Skeletal muscle tissue (tissue), 4 donors: ENCODE data around the gene MLH1. TPM values are rescaled to one million over a fixed set of nuclear protein-coding genes. Genes with fewer than 3 reads are reported as not detected.
A peak's percentile ranks its signal among the peaks of the same experiment; 100 is the strongest.

Source experiments
- H3K27ac ChIP-seq: one replicate; pipeline ENCODE4 v1.7.0; 2013; ENCODE audit warnings: mild to moderate bottlenecking, low read depth, low read length, inconsistent platforms
- H3K27me3 ChIP-seq, 3 donors: one replicate each; pipeline ENCODE4 v1.7.0; 2013; ENCODE audit warnings: low read length in 3 of 3; ENCODE audit not compliant: control insufficient read depth in 3 of 3, insufficient read depth in 3 of 3
- H3K36me3 ChIP-seq, 3 donors: one replicate each; pipeline ENCODE4 v1.7.0; 2013; ENCODE audit warnings: low read length in 3 of 3; ENCODE audit not compliant: control insufficient read depth in 3 of 3, insufficient read depth in 3 of 3
- H3K4me1 ChIP-seq, 3 donors: one replicate each; pipeline ENCODE4 v1.7.0; 2013; ENCODE audit warnings: low read length in 3 of 3, mild to moderate bottlenecking in 3 of 3; ENCODE audit not compliant: control insufficient read depth in 3 of 3, insufficient read depth in 3 of 3
- H3K4me3 ChIP-seq, 3 donors: one replicate each; pipeline ENCODE4 v1.7.0; 2013; ENCODE audit warnings: low read length in 3 of 3
- H3K9ac ChIP-seq, 3 donors: one replicate each; pipeline ENCODE4 v1.7.0; 2013; ENCODE audit warnings: low read length in 3 of 3, mild to moderate bottlenecking in 3 of 3, moderate library complexity in 2 of 3, low read depth in 1 of 3
- H3K9me3 ChIP-seq, 3 donors: one replicate each; pipeline ENCODE4 v1.7.0; 2013; ENCODE audit warnings: low read length in 3 of 3; ENCODE audit not compliant: control insufficient read depth in 3 of 3
- total RNA-seq: library from RNA; depleted of rRNA; stranded (reverse); fragments of >200 nt; gene quantifications from one replicate; pipeline ENCODE4 v1.2.3, GENCODE V29; 2014
- donor health status: Osteomylitis.

The MLH1 gene
- total RNA-seq, 1 donor from 2014 or later, result 53.8 TPM

GRCh38 chr3:37072892-37073291 lies 79.6 kb downstream of the MLH1 start:
- H3K27ac ChIP-seq, result no peak overlapping the region
- H3K4me3 ChIP-seq, result peak overlapping the region in 1 of 3 donors; percentile 10
- no peak overlapping the region for H3K9ac ChIP-seq
- H3K4me1 ChIP-seq, result no peaks in the 10 kb centered on the region
- peaks cover 2 to 16% (median 12%) of the 10 kb centered on the region in 3 donors for H3K36me3 ChIP-seq
- H3K9me3 ChIP-seq, result no peaks in the 10 kb centered on the region
- H3K27me3 ChIP-seq, result no peaks in the 10 kb centered on the region

- peaks cover 0 to 13% (median 12%) of the 10 kb centered on the region in 3 donors for H3K36me3 ChIP-seq
- H3K9me3 ChIP-seq, result no peaks in the 10 kb centered on the region
- H3K9ac ChIP-seq, result no peak overlapping the region
- no peaks in the 10 kb centered on the region for H3K27me3 ChIP-seq
- no peak overlapping the region for H3K27ac ChIP-seq
- H3K4me3 ChIP-seq, result no peak overlapping the region
- H3K4me1 ChIP-seq, result no peaks in the 10 kb centered on the region
These were observed 80.9 kb downstream of the MLH1 start for GRCh38 chr3:37074178-37074577.

- Histone ChIP-seq H3K4me1 (no peaks in the 10 kb centered on the region), H3K27me3 (no peaks in the 10 kb centered on the region), H3K4me3 (no peak overlapping the region), H3K9me3 (no peaks in the 10 kb centered on the region), H3K27ac (no peak overlapping the region), H3K36me3 (peaks cover 0 to 19% (median 17%) of the 10 kb centered on the region in 3 donors), H3K9ac (no peak overlapping the region)
These were observed 82.6 kb downstream of the MLH1 start for GRCh38 chr3:37075955-37076354.

- no peak overlapping the region for H3K9ac ChIP-seq
- peaks cover 0 to 36% (median 22%) of the 10 kb centered on the region in 3 donors for H3K36me3 ChIP-seq
- H3K9me3 ChIP-seq, result no peaks in the 10 kb centered on the region
- H3K4me3 ChIP-seq, result no peak overlapping the region
- no peaks in the 10 kb centered on the region for H3K27me3 ChIP-seq
- H3K4me1 ChIP-seq, result no peaks in the 10 kb centered on the region
- H3K27ac ChIP-seq, result no peak overlapping the region
These were observed 89.0 kb downstream of the MLH1 start for GRCh38 chr3:37082317-37082716.

- Histone ChIP-seq H3K4me3 (no peak overlapping the region), H3K27ac (no peak overlapping the region), H3K27me3 (no peaks in the 10 kb centered on the region), H3K9me3 (no peaks in the 10 kb centered on the region), H3K4me1 (no peaks in the 10 kb centered on the region), H3K36me3 (peaks cover 2 to 33% (median 19%) of the 10 kb centered on the region in 3 donors), H3K9ac (no peak overlapping the region)
These were observed 93.6 kb downstream of the MLH1 start for GRCh38 chr3:37086918-37087317.

GRCh38 chr3:37087870-37088269 lies 94.6 kb downstream of the MLH1 start:
- Histone ChIP-seq H3K4me1 (no peaks in the 10 kb centered on the region), H3K27ac (no peak overlapping the region), H3K9ac (no peak overlapping the region), H3K36me3 (peaks cover 2 to 31% (median 19%) of the 10 kb centered on the region in 3 donors), H3K27me3 (no peaks in the 10 kb centered on the region), H3K9me3 (no peaks in the 10 kb centered on the region), H3K4me3 (no peak overlapping the region)

GRCh38 chr3:37092484-37092883 lies 99.2 kb downstream of the MLH1 start:
- Histone ChIP-seq H3K4me1 (no peaks in the 10 kb centered on the region), H3K36me3 (peaks cover 2 to 24% (median 19%) of the 10 kb centered on the region in 3 donors), H3K9ac (no peak overlapping the region), H3K27ac (no peak overlapping the region), H3K27me3 (no peaks in the 10 kb centered on the region), H3K4me3 (no peak overlapping the region), H3K9me3 (no peaks in the 10 kb centered on the region)

GRCh38 chr3:37093481-37093880 lies 100.2 kb downstream of the MLH1 start:
- Histone ChIP-seq H3K4me1 (no peaks in the 10 kb centered on the region), H3K4me3 (no peak overlapping the region), H3K27me3 (no peaks in the 10 kb centered on the region), H3K27ac (no peak overlapping the region), H3K9ac (no peak overlapping the region), H3K36me3 (peaks cover 2 to 19% (median 19%) of the 10 kb centered on the region in 3 donors), H3K9me3 (no peaks in the 10 kb centered on the region)

- Histone ChIP-seq H3K9ac (no peak overlapping the region), H3K27me3 (no peaks in the 10 kb centered on the region), H3K4me1 (no peaks in the 10 kb centered on the region), H3K4me3 (no peak overlapping the region), H3K36me3 (peaks cover 2 to 19% (median 19%) of the 10 kb centered on the region in 3 donors), H3K27ac (no peak overlapping the region), H3K9me3 (no peaks in the 10 kb centered on the region)
These were observed 101.3 kb downstream of the MLH1 start for GRCh38 chr3:37094636-37095035.

- Histone ChIP-seq H3K27ac (no peak overlapping the region), H3K9me3 (no peaks in the 10 kb centered on the region), H3K4me1 (no peaks in the 10 kb centered on the region), H3K9ac (no peak overlapping the region), H3K4me3 (no peak overlapping the region), H3K36me3 (peaks cover 0 to 13% (median 11%) of the 10 kb centered on the region in 3 donors), H3K27me3 (no peaks in the 10 kb centered on the region)
These were observed 103.0 kb downstream of the MLH1 start for GRCh38 chr3:37096288-37096687.
